ENCODE measurements around the gene CPNE1. TPM values are rescaled to one million over a fixed set of nuclear protein-coding genes. Genes with fewer than 3 reads are reported as not detected.

Gene CPNE1
- total RNA-seq, 2 experiments from 2014 or later: 261 to 281 TPM

- Mint-ChIP-seq H3K4me1 (ENCODE audit: low read depth) (peaks cover 29% of the 10 kb centered on the region), H3K9me3 (no peaks in the 10 kb centered on the region), H3K4me3 (no peak overlapping the region), H3K27ac (peak overlapping the region; percentile 50), H3K27me3 (ENCODE audit: low read depth) (no peaks in the 10 kb centered on the region), H3K36me3 (ENCODE audit: low read depth) (peaks cover 52% of the 10 kb centered on the region)
- CTCF ChIA-PET: interaction anchor here (0.6 to 1.1 kb wide), 2 partner anchors 35 to 98 kb away, joined by 4 read pairs; no protein-coding TSS in a partner anchor
- no peak for DNase-seq
- intact Hi-C loops (cut with micrococcal nuclease): no loop called here
Observed at GRCh38 chr20:35704514-35705261, 40.0 kb upstream of the CPNE1 start.

- CTCF ChIA-PET: interaction anchor here (0.6 to 1.7 kb wide), 6 partner anchors 36 to 290 kb away, joined by 4 to 7 read pairs (median 4); no protein-coding TSS in a partner anchor
- intact Hi-C loops (cut with micrococcal nuclease): no loop called here
- no peak for DNase-seq
- peaks cover 30% of the 10 kb centered on the region for H3K4me1 Mint-ChIP-seq (ENCODE audit: low read depth)
- H3K4me3 Mint-ChIP-seq: no peak overlapping the region
- no peaks in the 10 kb centered on the region for H3K9me3 Mint-ChIP-seq
- peak overlapping the region; percentile 75 for H3K27ac Mint-ChIP-seq
- no peaks in the 10 kb centered on the region for H3K27me3 Mint-ChIP-seq (ENCODE audit: low read depth)
- H3K36me3 Mint-ChIP-seq (ENCODE audit: low read depth): peaks cover 55% of the 10 kb centered on the region
Observed at GRCh38 chr20:35702824-35703695, 38.4 kb upstream of the CPNE1 start.

- no peak for DNase-seq
- Mint-ChIP-seq H3K36me3 (ENCODE audit: low read depth) (peaks cover 54% of the 10 kb centered on the region), H3K4me1 (ENCODE audit: low read depth) (peaks cover 39% of the 10 kb centered on the region), H3K9me3 (no peaks in the 10 kb centered on the region), H3K4me3 (no peak overlapping the region), H3K27ac (peak overlapping the region; percentile 75), H3K27me3 (ENCODE audit: low read depth) (no peaks in the 10 kb centered on the region)
- CTCF ChIA-PET: interaction anchor here (1.2 to 1.7 kb wide), 2 partner anchors 37 to 81 kb away, joined by 3 to 6 read pairs; no protein-coding TSS in a partner anchor
- intact Hi-C loops (cut with micrococcal nuclease): no loop called here
Observed at GRCh38 chr20:35702051-35702823, 37.5 kb upstream of the CPNE1 start.

GRCh38 chr20:35700625-35701148 lies 36.0 kb upstream of the CPNE1 start:
- intact Hi-C loops (cut with micrococcal nuclease): loop anchor here (1.0 kb wide), 1 partner anchor 11 kb away; no protein-coding TSS in a partner anchor
- H3K4me3 Mint-ChIP-seq: peak overlapping the region; percentile 93
- no peaks in the 10 kb centered on the region for H3K27me3 Mint-ChIP-seq (ENCODE audit: low read depth)
- H3K27ac Mint-ChIP-seq: peak overlapping the region; percentile 60
- H3K36me3 Mint-ChIP-seq (ENCODE audit: low read depth): peaks cover 44% of the 10 kb centered on the region
- H3K9me3 Mint-ChIP-seq: no peaks in the 10 kb centered on the region
- CTCF ChIA-PET: interaction anchor here (0.6 to 1.1 kb wide), 3 partner anchors 82 to 242 kb away, joined by 3 to 4 read pairs (median 4); no protein-coding TSS in a partner anchor
- H3K4me1 Mint-ChIP-seq (ENCODE audit: low read depth): peaks cover 42% of the 10 kb centered on the region
- DNase-seq: no peak

GRCh38 chr20:35699957-35700624 lies 35.4 kb upstream of the CPNE1 start:
- intact Hi-C loops (cut with micrococcal nuclease): loop anchor here (1.0 to 5.0 kb wide), 8 partner anchors 11 to 252 kb away; partner anchors contain the start of genes CPNE1, RBM12, RBM39 and SCAND1
- Mint-ChIP-seq H3K27ac (peak overlapping the region; percentile 92), H3K9me3 (no peaks in the 10 kb centered on the region), H3K27me3 (ENCODE audit: low read depth) (no peaks in the 10 kb centered on the region), H3K4me3 (peak overlapping the region; percentile 93), H3K36me3 (ENCODE audit: low read depth) (peaks cover 44% of the 10 kb centered on the region), H3K4me1 (ENCODE audit: low read depth) (peaks cover 42% of the 10 kb centered on the region)
- CTCF ChIA-PET: interaction anchor here (1.1 kb wide), 1 partner anchor 217 kb away, joined by 4 read pairs; no protein-coding TSS in a partner anchor
- DNase-seq: no peak

GRCh38 chr20:35699127-35699956 lies 34.6 kb upstream of the CPNE1 start, which contains the start of the genes NFS1 and ROMO1:
NFS1 (minus strand) TSS chr20:35699352; CDS start chr20:35699288, 64 bp downstream.
ROMO1 (plus strand) TSS chr20:35699405; CDS start chr20:35699633, 228 bp downstream.
- H3K27me3 Mint-ChIP-seq (ENCODE audit: low read depth): no peaks in the 10 kb centered on the region
- DNase-seq: peak; percentile 89
- peaks cover 40% of the 10 kb centered on the region for H3K4me1 Mint-ChIP-seq (ENCODE audit: low read depth)
- H3K36me3 Mint-ChIP-seq (ENCODE audit: low read depth): peaks cover 39% of the 10 kb centered on the region
- H3K9me3 Mint-ChIP-seq: no peaks in the 10 kb centered on the region
- intact Hi-C loops (cut with micrococcal nuclease): loop anchor here (1.0 to 5.0 kb wide), 7 partner anchors 35 to 253 kb away; partner anchors contain the start of genes CPNE1, RBM12, RBM39 and SCAND1
- H3K27ac Mint-ChIP-seq: peak within 1 kb of the TSS; percentile 92
- CTCF ChIA-PET: interaction anchor here (0.9 kb wide), 1 partner anchor 98 kb away, joined by 3 read pairs; no protein-coding TSS in a partner anchor
- peak within 1 kb of the TSS; percentile 93 for H3K4me3 Mint-ChIP-seq

- peaks cover 32% of the 10 kb centered on the region for H3K36me3 Mint-ChIP-seq (ENCODE audit: low read depth)
Observed at GRCh38 chr20:35698298-35699126, 33.8 kb upstream of the CPNE1 start.

GRCh38 chr20:35697696-35698297 lies 33.1 kb upstream of the CPNE1 start:
- no peaks in the 10 kb centered on the region for H3K27me3 Mint-ChIP-seq (ENCODE audit: low read depth)
- CTCF ChIA-PET: interaction anchor here (0.6 kb wide), 1 partner anchor 81 kb away, joined by 4 read pairs; no protein-coding TSS in a partner anchor
- H3K27ac Mint-ChIP-seq: no peak overlapping the region
- peak overlapping the region; percentile 93 for H3K4me3 Mint-ChIP-seq
- DNase-seq: no peak
- peaks cover 31% of the 10 kb centered on the region for H3K36me3 Mint-ChIP-seq (ENCODE audit: low read depth)
- intact Hi-C loops (cut with micrococcal nuclease): loop anchor here (2.0 to 5.0 kb wide), 3 partner anchors 45 to 255 kb away; partner anchors contain the start of genes RBM39 and SCAND1
- H3K4me1 Mint-ChIP-seq (ENCODE audit: low read depth): peaks cover 40% of the 10 kb centered on the region
- no peaks in the 10 kb centered on the region for H3K9me3 Mint-ChIP-seq

More at GRCh38 chr20:35698298-35699126, 33.8 kb upstream of the CPNE1 start:
- peak overlapping the region; percentile 81 for H3K27ac Mint-ChIP-seq
- intact Hi-C loops (cut with micrococcal nuclease): loop anchor here (1.0 to 5.0 kb wide), 7 partner anchors 34 to 254 kb away; partner anchors contain the start of genes CPNE1, RBM12, RBM39 and SCAND1
- CTCF ChIA-PET: interaction anchor here (0.6 to 0.9 kb wide), 2 partner anchors 82 to 98 kb away, joined by 3 to 4 read pairs; no protein-coding TSS in a partner anchor
- peak overlapping the region; percentile 93 for H3K4me3 Mint-ChIP-seq
- peaks cover 40% of the 10 kb centered on the region for H3K4me1 Mint-ChIP-seq (ENCODE audit: low read depth)
- H3K9me3 Mint-ChIP-seq: no peaks in the 10 kb centered on the region
- DNase-seq: no peak
- no peaks in the 10 kb centered on the region for H3K27me3 Mint-ChIP-seq (ENCODE audit: low read depth)

- Mint-ChIP-seq H3K4me3 (no peak overlapping the region), H3K36me3 (ENCODE audit: low read depth) (peaks cover 26% of the 10 kb centered on the region), H3K9me3 (no peaks in the 10 kb centered on the region), H3K4me1 (ENCODE audit: low read depth) (peaks cover 31% of the 10 kb centered on the region), H3K27me3 (ENCODE audit: low read depth) (no peaks in the 10 kb centered on the region), H3K27ac (no peak overlapping the region)
- intact Hi-C loops (cut with micrococcal nuclease): loop anchor here (5.0 kb wide), 1 partner anchor 256 kb away; the partner anchor contains the start of gene SCAND1
- no peak for DNase-seq
- CTCF ChIA-PET: interaction anchor here (1.6 kb wide), 1 partner anchor 95 kb away, joined by 9 read pairs; no protein-coding TSS in a partner anchor
Observed at GRCh38 chr20:35695978-35696377, 31.3 kb upstream of the CPNE1 start.
